GM13977 (cell line): ENCODE data around the gene CCSER1.
"Not testable (repeated sequence)": the region's sequence is repeated elsewhere in the genome, so short reads cannot be mapped to it uniquely, and the experiment has no call there.

ENCODE experiments used
- DNase-seq: peaks from one replicate; pipeline ENCODE4 v3.0.0; 2012; ENCODE audit warnings: low spot score
- in situ Hi-C: fragments of 300-500 bp; cut with MboI; formaldehyde crosslinking; loops from one replicate; pipeline ENCODE4 v1.12.0; 2022; ENCODE audit warnings: low sequenced_read_pairs, low pct_unique_long_range_greater_than_20kb, mixed read lengths, inconsistent platforms; ENCODE audit not compliant: unreplicated experiment
- TF ChIP-seq, protein P1 (sequence below): IDR thresholded peaks from 2 replicates; pipeline ENCODE4 v1.5.1; 2012; ENCODE audit warnings: mild to moderate bottlenecking, control low read depth; ENCODE audit not compliant: insufficient read depth; ENCODE audit errors: extremely low read depth, missing control alignments

CCSER1 gene

GRCh38 chr4:91089178-91089577 lies 962.0 kb downstream of the CCSER1 start:
- no peak for DNase-seq

GRCh38 chr4:91092398-91092980 lies 965.3 kb downstream of the CCSER1 start:
- DNase-seq, result no peak
- in situ Hi-C loops, result no loop called here
- TF ChIP-seq, protein P1, sequence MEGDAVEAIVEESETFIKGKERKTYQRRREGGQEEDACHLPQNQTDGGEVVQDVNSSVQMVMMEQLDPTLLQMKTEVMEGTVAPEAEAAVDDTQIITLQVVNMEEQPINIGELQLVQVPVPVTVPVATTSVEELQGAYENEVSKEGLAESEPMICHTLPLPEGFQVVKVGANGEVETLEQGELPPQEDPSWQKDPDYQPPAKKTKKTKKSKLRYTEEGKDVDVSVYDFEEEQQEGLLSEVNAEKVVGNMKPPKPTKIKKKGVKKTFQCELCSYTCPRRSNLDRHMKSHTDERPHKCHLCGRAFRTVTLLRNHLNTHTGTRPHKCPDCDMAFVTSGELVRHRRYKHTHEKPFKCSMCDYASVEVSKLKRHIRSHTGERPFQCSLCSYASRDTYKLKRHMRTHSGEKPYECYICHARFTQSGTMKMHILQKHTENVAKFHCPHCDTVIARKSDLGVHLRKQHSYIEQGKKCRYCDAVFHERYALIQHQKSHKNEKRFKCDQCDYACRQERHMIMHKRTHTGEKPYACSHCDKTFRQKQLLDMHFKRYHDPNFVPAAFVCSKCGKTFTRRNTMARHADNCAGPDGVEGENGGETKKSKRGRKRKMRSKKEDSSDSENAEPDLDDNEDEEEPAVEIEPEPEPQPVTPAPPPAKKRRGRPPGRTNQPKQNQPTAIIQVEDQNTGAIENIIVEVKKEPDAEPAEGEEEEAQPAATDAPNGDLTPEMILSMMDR, result no peak

More at GRCh38 chr4:91089178-91089577, 962.0 kb downstream of the CCSER1 start:
- in situ Hi-C loops, result no loop called here
- TF ChIP-seq, protein P1, result no peak

DNA sequence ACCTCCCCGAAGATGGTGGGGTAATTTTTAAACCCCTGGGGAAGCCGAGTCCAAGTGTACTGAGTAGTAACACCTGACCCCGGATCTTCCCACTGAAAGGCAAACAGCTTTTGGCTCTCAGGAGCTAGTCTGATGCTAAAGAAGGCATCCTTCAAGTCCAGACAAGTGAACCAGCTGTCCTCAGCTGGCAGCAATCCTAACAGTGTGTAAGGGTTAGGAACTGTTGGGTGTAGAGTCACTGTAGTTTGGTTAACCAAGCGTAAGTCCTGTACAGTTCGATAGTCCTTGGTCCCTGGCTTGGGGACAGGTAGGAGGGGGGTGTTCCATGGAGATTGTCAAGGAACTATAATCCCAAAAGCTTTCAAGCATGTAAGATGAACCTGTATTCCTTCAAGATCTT lies 967.0 kb downstream of the CCSER1 start:
- DNase-seq, in situ Hi-C loops: not testable (repeated sequence)

DNA sequence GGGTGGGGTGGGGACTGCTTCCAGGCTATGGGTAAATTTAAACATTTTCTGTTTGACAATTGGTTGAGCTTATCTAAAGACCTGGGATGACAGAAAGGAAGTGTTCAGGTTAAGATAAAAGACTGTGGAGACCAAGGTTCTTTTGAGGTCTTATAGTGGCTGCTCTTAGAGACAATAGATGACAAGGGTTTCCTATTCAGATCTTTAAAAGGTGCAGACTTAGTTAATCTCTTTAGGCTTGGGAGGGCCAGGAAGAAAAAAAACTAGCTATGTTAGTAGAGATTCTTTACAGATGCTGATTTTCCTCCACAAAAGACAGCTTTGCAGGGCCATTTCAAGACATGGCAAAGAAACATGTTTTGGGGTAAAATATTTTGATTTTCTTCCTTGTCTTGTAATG lies 972.5 kb downstream of the CCSER1 start:
- no peak for DNase-seq
- in situ Hi-C loops, result no loop called here
- TF ChIP-seq, protein P1, result no peak

- in situ Hi-C loops, result no loop called here
- TF ChIP-seq, protein P1, result no peak
- no peak for DNase-seq
Observed at GRCh38 chr4:91108751-91109150, 981.6 kb downstream of the CCSER1 start.

DNA sequence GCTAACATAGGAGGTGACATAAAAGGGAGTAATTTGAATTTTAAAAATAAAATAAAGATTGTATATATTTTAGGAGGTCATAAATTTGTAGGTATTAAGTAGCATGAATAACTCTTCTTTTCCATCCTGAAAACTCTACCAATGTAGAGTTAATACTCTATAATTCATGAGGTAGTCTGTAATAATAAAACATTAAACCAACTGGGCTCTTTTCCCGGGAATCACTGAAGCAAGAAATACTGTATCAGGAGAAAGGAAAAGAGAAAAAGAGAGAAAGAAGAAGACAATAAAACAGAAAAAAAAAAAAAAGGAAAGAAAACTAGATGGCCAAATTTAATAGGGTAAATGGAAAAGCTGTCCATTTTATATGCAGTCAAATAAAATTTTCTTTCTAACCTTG lies 984.4 kb downstream of the CCSER1 start:
- DNase-seq, result no peak
- in situ Hi-C loops, result no loop called here
- TF ChIP-seq, protein P1, result no peak

DNA sequence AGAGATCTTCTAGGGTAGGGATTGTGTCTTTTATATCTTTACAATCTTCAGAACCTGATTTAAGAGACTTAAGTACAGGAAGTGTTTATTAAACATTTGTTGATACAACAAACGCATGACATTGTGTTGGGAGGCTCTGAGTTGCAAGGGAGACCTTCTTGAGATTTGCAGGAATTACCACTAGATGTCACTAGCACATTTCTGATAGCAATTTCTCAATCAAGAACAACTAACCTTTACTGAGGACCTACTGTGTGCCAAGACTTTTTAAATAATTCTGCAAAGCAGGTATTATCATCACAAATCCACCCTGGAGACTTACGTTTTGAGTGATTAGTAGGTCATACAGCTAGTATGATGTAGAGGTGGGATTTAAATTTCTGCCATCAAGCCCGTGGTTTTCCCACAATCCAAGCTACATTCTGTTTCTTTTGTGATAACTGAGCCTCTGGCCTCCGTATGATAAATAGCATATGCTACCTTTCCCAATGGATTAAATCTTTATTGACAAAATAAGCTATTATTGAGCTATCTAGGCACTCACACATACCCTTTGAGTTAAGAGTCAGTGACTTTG lies 986.0 kb downstream of the CCSER1 start:
- TF ChIP-seq, protein P1, result peak; percentile 69
- DNase-seq, result peak; percentile 23
- in situ Hi-C loops, result no loop called here
